Osteocyte (in vitro differentiated cells): ENCODE measurements around the gene SPDYE17. TPM values are rescaled to one million over a fixed set of nuclear protein-coding genes. Genes with fewer than 3 reads are reported as not detected.
"Not testable (repeated sequence)": the region's sequence is repeated elsewhere in the genome, so short reads cannot be mapped to it uniquely, and the experiment has no call there.

Experiments used
- DNase-seq: peaks from one replicate; pipeline ENCODE4 v3.0.0; 2021; ENCODE audit warnings: mixed read lengths; ENCODE audit not compliant: unreplicated experiment; ENCODE audit errors: extremely low spot score
- H3K27ac Mint-ChIP-seq: one replicate; pipeline ENCODE4 v1.8.0; 2021; ENCODE audit warnings: mild to moderate bottlenecking, mixed read lengths; ENCODE audit not compliant: unreplicated experiment
- H3K27me3 Mint-ChIP-seq: one replicate; pipeline ENCODE4 v1.8.0; 2021; ENCODE audit warnings: mixed read lengths; ENCODE audit not compliant: unreplicated experiment
- H3K36me3 Mint-ChIP-seq: one replicate; pipeline ENCODE4 v1.8.0; 2021; ENCODE audit warnings: mixed read lengths; ENCODE audit not compliant: unreplicated experiment
- H3K4me1 Mint-ChIP-seq: one replicate; pipeline ENCODE4 v1.8.0; 2021; ENCODE audit warnings: mixed read lengths; ENCODE audit not compliant: unreplicated experiment
- H3K4me3 Mint-ChIP-seq: one replicate; pipeline ENCODE4 v1.8.0; 2021; ENCODE audit warnings: mild to moderate bottlenecking, moderate library complexity, mixed read lengths; ENCODE audit not compliant: unreplicated experiment
- H3K9me3 Mint-ChIP-seq: one replicate; pipeline ENCODE4 v1.8.0; 2021; ENCODE audit warnings: mixed read lengths; ENCODE audit not compliant: unreplicated experiment
- total RNA-seq: library from RNA; stranded (reverse); gene quantifications from 2 replicates; pipeline ENCODE4 v1.2.1, GENCODE V29; 2021
- TF ChIP-seq, protein P1 (sequence below): fragments of 200-600 bp; sonication (generic); IDR thresholded peaks from 2 replicates; pipeline ENCODE4 v1.5.0; 2021; ENCODE audit warnings: antibody characterized with exemption, mild to moderate bottlenecking, moderate library complexity

The SPDYE17 gene
- total RNA-seq, 1 donor from 2014 or later, result not detected

DNA sequence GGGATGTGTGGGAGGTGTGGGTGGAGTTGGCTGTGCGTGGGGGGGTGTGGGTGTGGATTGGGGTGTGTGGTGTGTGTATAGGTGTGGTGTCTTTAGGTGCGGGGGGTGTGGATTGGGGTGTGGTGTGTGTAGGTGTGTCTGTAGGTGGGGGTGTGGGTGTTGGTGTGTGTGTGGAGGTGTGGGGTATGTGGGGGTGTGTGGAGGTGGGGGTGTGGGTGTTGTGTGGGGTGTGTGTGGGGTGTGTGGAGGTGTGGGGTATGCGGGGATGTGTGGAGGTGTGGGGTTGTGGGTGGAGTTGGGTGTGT, 33.9 kb downstream of the SPDYE17 start:
- Mint-ChIP-seq H3K36me3 (no peaks in the 10 kb centered on the region), H3K4me3 (no peak overlapping the region), H3K4me1 (no peaks in the 10 kb centered on the region), H3K27me3 (no peaks in the 10 kb centered on the region), H3K9me3 (no peaks in the 10 kb centered on the region), H3K27ac (no peak overlapping the region)
- TF ChIP-seq, protein P1, sequence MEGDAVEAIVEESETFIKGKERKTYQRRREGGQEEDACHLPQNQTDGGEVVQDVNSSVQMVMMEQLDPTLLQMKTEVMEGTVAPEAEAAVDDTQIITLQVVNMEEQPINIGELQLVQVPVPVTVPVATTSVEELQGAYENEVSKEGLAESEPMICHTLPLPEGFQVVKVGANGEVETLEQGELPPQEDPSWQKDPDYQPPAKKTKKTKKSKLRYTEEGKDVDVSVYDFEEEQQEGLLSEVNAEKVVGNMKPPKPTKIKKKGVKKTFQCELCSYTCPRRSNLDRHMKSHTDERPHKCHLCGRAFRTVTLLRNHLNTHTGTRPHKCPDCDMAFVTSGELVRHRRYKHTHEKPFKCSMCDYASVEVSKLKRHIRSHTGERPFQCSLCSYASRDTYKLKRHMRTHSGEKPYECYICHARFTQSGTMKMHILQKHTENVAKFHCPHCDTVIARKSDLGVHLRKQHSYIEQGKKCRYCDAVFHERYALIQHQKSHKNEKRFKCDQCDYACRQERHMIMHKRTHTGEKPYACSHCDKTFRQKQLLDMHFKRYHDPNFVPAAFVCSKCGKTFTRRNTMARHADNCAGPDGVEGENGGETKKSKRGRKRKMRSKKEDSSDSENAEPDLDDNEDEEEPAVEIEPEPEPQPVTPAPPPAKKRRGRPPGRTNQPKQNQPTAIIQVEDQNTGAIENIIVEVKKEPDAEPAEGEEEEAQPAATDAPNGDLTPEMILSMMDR, result no peak
- no peak for DNase-seq

DNA sequence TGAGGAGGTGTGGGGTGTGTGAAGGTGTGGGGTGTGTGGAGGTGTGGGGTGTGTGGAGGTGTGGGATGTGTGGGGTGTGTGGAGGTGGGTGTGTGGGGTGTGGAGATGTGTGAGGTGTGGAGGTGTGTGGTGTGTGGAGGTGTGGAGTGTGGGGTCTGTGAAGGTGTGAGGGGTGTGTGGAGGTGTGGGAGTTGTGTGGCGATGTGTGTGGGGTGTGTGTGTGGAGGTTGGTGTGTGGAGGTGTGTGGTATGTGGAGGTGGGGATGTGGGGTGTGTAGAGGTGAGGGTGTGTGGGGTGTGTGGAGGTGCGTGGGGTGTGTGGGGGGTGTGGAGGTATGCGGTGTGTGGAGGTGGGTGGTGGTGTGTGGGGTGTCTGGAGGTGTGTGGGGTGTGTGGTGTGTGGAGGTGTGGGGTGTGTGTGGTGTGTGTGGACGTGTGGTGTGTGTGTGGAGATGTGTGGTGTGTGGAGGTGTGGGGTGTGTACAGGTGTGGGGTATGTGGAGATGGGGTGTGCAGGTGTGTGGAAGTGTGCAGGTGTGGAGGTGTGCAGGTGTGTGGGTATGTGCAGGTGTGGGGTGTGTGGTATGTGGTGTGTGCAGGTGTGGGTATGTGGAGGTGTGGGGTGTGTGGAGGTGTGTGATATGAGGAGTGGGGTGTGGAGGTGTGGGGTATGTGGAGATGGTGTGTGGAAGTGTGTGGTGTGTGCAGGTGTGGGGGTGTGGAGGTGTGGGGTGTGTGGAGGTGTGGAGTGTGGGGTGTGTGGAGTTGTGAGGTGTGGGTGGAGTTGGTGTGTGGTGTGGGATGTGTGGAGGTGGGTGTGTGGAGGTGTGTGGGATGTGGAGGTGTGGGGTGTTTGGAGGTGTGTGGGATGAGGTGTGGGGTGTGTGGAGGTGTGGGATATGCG, 34.5 kb downstream of the SPDYE17 start:
- Mint-ChIP-seq H3K4me3 (no peak overlapping the region), H3K27me3 (no peaks in the 10 kb centered on the region), H3K27ac (no peak overlapping the region), H3K4me1 (no peaks in the 10 kb centered on the region), H3K9me3 (no peaks in the 10 kb centered on the region), H3K36me3 (no peaks in the 10 kb centered on the region)
- TF ChIP-seq, protein P1, result no peak
- DNase-seq, result no peak

DNA sequence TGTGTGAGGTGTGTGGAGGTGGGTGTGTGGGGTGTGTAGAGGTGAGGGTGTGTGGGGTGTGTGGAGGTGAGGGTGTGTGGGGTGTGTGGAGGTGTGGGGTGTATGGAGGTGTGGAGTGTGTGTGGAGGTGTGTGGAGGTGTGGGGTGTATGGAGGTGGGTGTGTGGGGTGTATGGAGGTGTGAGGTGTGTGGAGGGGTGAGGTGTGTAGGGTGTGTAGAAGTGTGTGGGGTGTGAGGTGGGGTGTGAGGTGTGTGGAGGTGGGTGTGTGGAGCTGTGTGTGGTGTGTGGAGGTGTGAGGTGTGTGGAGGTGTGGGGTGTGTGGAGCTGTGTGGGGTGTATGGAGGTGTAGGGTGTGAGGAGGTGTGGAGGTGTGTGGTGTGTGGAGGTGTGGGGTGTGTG, 35.2 kb downstream of the SPDYE17 start:
- not testable (repeated sequence) for H3K36me3 Mint-ChIP-seq, H3K4me1 Mint-ChIP-seq, H3K27me3 Mint-ChIP-seq, H3K9me3 Mint-ChIP-seq, DNase-seq, H3K27ac Mint-ChIP-seq, H3K4me3 Mint-ChIP-seq

DNA sequence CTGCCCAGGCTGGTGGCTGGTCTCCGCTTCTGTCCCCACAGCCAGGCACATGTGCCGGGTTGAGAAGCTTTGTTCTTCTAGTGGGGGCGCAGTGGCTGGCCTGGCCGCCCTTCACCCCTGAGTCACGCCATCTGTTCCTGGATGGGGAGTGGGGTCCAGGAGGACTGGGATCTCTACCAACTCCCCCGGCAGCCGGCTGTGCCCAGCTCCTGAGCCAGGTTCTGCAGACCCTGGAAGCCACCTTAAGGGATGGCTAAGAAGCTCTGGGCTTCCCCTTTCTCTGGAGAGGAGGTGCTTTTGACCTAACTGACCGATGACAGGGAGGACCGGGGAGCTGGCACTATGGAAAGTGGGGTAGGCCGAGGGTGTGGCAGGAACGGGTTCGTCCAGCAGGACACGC, 37.9 kb downstream of the SPDYE17 start:
- H3K27ac Mint-ChIP-seq, DNase-seq, H3K36me3 Mint-ChIP-seq: not testable (repeated sequence)

DNA sequence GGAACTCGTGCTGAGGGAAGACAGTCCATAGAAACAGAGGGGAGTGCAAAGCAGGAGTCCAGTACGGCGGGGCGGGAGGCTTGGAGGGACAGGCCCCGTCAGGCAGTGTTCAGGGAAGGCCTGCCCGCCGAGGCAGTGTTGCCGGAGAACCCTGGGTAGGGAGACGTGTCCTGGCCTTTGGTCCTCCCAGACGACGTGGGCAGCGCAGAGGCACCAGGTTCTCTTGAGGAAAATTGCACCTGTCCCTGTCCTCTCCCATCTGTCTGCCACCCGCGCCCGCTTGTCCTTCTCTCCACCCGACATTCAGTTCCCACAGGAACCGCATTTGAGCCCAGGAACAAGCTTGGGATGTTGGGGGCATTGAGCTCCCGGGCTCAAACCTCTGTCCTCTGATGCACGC, 38.3 kb downstream of the SPDYE17 start:
- H3K27ac Mint-ChIP-seq, H3K9me3 Mint-ChIP-seq, H3K27me3 Mint-ChIP-seq, H3K4me1 Mint-ChIP-seq, DNase-seq, H3K4me3 Mint-ChIP-seq, H3K36me3 Mint-ChIP-seq: not testable (repeated sequence)

More for the DNA sequence above, 37.9 kb downstream of the SPDYE17 start:
- not testable (repeated sequence) for H3K9me3 Mint-ChIP-seq, H3K4me3 Mint-ChIP-seq, H3K4me1 Mint-ChIP-seq, H3K27me3 Mint-ChIP-seq

DNA sequence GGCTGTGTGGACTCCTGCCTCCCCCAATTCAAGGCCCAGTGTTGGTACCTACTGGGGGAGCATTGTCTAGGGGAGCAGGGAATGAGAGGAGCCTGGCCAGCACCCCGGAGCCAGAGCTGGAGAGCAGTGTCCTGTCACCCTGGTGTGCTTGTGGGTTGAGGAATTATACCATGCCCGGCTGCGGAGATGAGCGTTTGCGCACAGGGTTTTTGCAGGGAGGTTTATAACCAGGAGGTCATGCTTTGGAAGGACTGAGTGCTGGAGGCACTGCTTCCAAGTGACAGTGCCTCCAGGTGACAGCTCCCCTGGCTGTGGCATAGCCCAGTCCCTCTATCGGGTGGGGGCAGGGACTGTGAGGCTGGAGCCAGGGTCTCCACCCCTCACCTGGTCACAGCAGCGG, 39.3 kb downstream of the SPDYE17 start:
- not testable (repeated sequence) for H3K4me1 Mint-ChIP-seq, H3K27ac Mint-ChIP-seq, H3K36me3 Mint-ChIP-seq, H3K4me3 Mint-ChIP-seq, DNase-seq, H3K9me3 Mint-ChIP-seq, H3K27me3 Mint-ChIP-seq

DNA sequence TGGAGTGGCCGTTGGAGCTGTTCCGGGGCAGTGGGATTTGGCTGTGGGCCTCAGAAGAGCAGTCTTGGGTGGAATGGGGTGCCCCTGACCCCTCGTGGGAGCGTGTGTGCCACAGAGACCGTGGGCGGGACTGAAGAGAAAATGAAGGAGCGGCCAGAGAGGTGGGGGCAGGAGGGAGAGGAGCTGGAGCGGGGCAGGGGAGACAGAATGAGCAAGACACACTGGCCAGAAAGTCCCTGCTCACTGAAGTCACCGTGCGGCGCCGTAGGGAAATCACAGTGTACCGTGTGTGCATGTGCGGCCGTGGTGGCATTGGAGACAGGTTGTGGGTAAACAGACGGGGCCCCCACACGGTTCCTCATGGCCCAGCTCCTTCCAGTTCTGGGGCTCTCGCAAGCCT, 40.0 kb downstream of the SPDYE17 start:
- not testable (repeated sequence) for DNase-seq, H3K4me1 Mint-ChIP-seq, H3K4me3 Mint-ChIP-seq, H3K27ac Mint-ChIP-seq, H3K9me3 Mint-ChIP-seq, H3K27me3 Mint-ChIP-seq, H3K36me3 Mint-ChIP-seq

DNA sequence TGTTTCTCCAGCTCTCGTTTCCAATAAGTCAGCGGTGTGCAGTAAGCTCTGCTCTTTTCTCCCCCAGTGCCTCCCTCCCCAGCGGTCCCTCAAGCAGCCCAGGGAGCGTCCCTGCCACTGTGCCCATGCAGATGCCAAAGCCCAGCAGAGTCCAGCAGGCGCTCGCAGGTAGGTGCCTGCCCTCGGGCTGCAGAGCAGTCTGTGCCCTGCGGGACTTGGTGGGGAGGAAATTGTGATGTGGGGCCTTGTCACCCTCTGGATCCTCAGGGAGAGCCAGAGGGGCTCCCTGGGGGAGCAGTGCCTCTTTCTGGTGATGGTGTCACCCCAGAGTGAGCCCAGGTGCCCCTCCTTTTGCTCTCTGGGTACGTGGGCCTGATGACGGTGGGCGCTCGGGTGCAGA, 42.0 kb downstream of the SPDYE17 start:
- not testable (repeated sequence) for H3K27ac Mint-ChIP-seq, H3K4me1 Mint-ChIP-seq, H3K4me3 Mint-ChIP-seq, H3K9me3 Mint-ChIP-seq, DNase-seq, H3K27me3 Mint-ChIP-seq, H3K36me3 Mint-ChIP-seq

DNA sequence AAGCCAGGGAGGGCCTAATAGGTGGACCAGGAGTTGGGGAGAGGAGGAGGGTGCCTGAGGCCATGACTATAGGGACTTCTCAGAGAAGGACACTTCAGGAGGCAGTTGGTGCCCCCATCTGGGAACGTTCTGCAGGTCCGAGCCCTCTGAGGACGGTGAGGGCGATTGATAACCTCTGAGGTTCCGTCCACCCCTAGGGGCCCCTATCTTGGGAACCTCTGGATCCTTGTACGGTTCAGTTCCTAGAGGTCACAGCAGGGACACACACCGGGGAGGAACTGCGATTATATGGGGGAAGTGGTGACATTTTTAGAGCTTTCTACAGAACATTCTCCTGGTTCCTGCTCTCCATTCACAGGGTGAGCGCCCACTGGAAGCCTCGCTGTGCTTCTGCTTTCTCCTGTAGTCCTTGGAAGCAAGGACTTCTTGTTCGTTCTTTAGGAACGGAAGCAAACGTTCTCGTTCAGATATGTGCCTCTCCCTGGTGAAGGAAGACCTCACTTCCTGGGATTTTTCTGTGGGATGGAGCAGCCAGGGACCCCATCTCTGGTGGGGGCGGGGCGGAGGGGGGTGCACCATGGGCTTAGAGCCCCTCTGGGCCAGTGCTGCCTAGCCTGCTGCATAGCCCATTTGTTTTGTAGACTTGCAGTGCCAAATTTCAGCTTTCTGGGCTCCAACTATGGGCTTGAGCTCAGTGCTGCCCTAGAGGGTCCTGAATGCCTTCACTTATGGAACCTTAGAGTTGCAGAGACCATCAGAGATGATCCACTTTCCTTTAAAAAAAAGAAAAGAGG, 46.0 kb downstream of the SPDYE17 start:
- not testable (repeated sequence) for H3K36me3 Mint-ChIP-seq, H3K4me3 Mint-ChIP-seq, DNase-seq

DNA sequence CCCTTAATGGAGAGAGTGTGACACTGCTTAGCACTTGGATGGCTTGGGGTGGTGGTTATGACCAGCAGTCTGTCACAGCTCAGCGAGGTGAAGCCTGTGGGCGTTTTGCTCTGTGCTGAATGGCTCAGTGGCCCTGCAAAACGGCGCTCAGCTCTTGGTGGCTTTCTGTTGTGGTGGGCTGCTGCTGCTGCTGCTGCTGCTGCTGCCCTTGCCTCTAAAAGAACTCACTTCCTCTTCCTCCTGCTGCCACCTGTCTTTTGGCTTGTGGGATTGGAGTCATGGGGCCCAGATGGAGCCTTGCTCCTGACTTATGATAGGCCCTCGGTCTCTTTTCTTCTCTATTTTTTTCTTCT, 47.4 kb downstream of the SPDYE17 start:
- H3K4me1 Mint-ChIP-seq, DNase-seq, H3K27me3 Mint-ChIP-seq, H3K27ac Mint-ChIP-seq, H3K9me3 Mint-ChIP-seq, H3K4me3 Mint-ChIP-seq, H3K36me3 Mint-ChIP-seq: not testable (repeated sequence)

More for the DNA sequence above, 46.0 kb downstream of the SPDYE17 start:
- not testable (repeated sequence) for H3K27me3 Mint-ChIP-seq, H3K4me1 Mint-ChIP-seq, H3K9me3 Mint-ChIP-seq, H3K27ac Mint-ChIP-seq
